Lower leg skin (tissue), 4 donors: Measurements from ENCODE around the gene CASK. TPM values are rescaled to one million over a fixed set of nuclear protein-coding genes. Genes with fewer than 3 reads are reported as not detected.
"Not testable (repeated sequence)": the region's sequence is repeated elsewhere in the genome, so short reads cannot be mapped to it uniquely, and the experiment has no call there.

ENCODE experiments used
- DNase-seq, 2 donors: peaks; one replicate each; pipeline ENCODE4 v3.0.0-alpha.2; 2019; ENCODE audit warnings: low spot score in 2 of 2
- H3K4me3 ChIP-seq: fragments of 200-600 bp; sonication (generic); 2 replicates; pipeline ENCODE4 v1.5.1; 2017; ENCODE audit warnings: mild to moderate bottlenecking, low read depth; ENCODE audit not compliant: poor library complexity, severe bottlenecking
- POLR2A ChIP-seq, 2 donors: fragments of 450-650 bp; IDR thresholded peaks; one replicate each; pipeline ENCODE4 v1.6.1; 2016 to 2017; ENCODE audit warnings: antibody characterized with exemption in 2 of 2, mild to moderate bottlenecking in 1 of 2, moderate library complexity in 1 of 2
- WGBS, 2 donors: methylation state at CpG; one replicate each; pipeline ENCODE4 v1.1.5; 2018; 5-methylcytosine and 5-hydroxymethylcytosine counted together
- intact Hi-C: fragments of 100-400 bp; cut with DNase I; formaldehyde crosslinking; loops from one replicate; pipeline ENCODE4 v1.15.0; 2023; ENCODE audit warnings: low total_unique reads
- total RNA-seq, 4 donors: library from RNA; depleted of rRNA; stranded (reverse); fragments of >200 nt; gene quantifications; one replicate each; pipeline ENCODE4 v1.1.0, GENCODE V29; 2016
- TF ChIP-seq, protein P1 (sequence below), 3 donors: fragments of 450-650 bp; IDR thresholded peaks; one replicate each; pipeline ENCODE4 v1.5.1; 2016; ENCODE audit warnings: antibody characterized with exemption in 3 of 3, mild to moderate bottlenecking in 3 of 3, moderate library complexity in 2 of 3

Gene CASK
- total RNA-seq, 4 donors from 2014 or later: 22.7 to 43.2 (median 26.8) TPM

- DNase-seq: no peak
- 51 to 71% methylated on average over 4 of the region's 4 CpGs for WGBS, 2 donors
- intact Hi-C loops: no loop called here
- TF ChIP-seq POLR2A (IDR thresholded peaks at IDR 0.05): no peak
- TF ChIP-seq, protein P1, sequence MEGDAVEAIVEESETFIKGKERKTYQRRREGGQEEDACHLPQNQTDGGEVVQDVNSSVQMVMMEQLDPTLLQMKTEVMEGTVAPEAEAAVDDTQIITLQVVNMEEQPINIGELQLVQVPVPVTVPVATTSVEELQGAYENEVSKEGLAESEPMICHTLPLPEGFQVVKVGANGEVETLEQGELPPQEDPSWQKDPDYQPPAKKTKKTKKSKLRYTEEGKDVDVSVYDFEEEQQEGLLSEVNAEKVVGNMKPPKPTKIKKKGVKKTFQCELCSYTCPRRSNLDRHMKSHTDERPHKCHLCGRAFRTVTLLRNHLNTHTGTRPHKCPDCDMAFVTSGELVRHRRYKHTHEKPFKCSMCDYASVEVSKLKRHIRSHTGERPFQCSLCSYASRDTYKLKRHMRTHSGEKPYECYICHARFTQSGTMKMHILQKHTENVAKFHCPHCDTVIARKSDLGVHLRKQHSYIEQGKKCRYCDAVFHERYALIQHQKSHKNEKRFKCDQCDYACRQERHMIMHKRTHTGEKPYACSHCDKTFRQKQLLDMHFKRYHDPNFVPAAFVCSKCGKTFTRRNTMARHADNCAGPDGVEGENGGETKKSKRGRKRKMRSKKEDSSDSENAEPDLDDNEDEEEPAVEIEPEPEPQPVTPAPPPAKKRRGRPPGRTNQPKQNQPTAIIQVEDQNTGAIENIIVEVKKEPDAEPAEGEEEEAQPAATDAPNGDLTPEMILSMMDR (IDR thresholded peaks at IDR 0.05): no peak
- H3K4me3 ChIP-seq: no peak overlapping the region
These were observed 406.2 kb downstream of the CASK start for GRCh38 chrX:41516999-41517765.

- TF ChIP-seq, protein P1 (IDR thresholded peaks at IDR 0.05): no peak
- no peak for TF ChIP-seq POLR2A (IDR thresholded peaks at IDR 0.05)
- 78 to 86% methylated on average over 5 of the region's 5 CpGs for WGBS, 2 donors
- H3K4me3 ChIP-seq: no peak overlapping the region
- intact Hi-C loops: no loop called here
- no peak for DNase-seq
These were observed 406.9 kb downstream of the CASK start for GRCh38 chrX:41516456-41516855.

GRCh38 chrX:41515376-41515775, 408.0 kb downstream of the CASK start:
- 82 to 92% methylated on average over 12 of the region's 12 CpGs for WGBS, 2 donors
- DNase-seq: no peak
- TF ChIP-seq, protein P1 (IDR thresholded peaks at IDR 0.05): no peak
- TF ChIP-seq POLR2A (IDR thresholded peaks at IDR 0.05): no peak
- intact Hi-C loops: no loop called here
- no peak overlapping the region for H3K4me3 ChIP-seq

GRCh38 chrX:41514179-41514578, 409.2 kb downstream of the CASK start:
- TF ChIP-seq, protein P1 (IDR thresholded peaks at IDR 0.05): no peak
- no peak for TF ChIP-seq POLR2A (IDR thresholded peaks at IDR 0.05)
- WGBS, 2 donors: 75 to 76% methylated on average over 7 to 9 of the region's 9 CpGs
- H3K4me3 ChIP-seq: no peak overlapping the region
- intact Hi-C loops: no loop called here
- DNase-seq: no peak

DNA sequence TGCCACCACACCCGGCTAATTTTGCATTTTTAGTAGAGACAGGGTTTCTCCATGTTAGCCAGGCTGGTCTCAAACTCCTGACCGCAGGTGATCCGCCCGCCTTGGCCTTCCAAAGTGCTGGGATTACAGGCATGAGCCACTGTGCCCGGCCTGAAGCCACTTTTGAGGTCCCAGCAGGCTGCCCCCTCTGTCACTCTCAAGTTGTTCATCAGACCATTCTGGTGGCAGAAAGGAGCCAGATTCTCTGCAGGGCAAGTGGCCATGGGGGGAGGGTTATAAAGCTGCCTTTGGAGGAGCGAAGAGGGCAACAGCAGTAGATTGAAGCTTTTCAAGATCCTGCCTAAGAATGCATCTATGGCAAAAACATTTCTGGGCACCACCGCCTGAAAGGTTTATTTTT, 410.5 kb downstream of the CASK start:
- H3K4me3 ChIP-seq, intact Hi-C loops, DNase-seq: not testable (repeated sequence)
- 89 to 91% methylated on average over 6 to 7 of the region's 7 CpGs for WGBS, 2 donors

- TF ChIP-seq POLR2A (IDR thresholded peaks at IDR 0.05): no peak
- TF ChIP-seq, protein P1 (IDR thresholded peaks at IDR 0.05): no peak
- DNase-seq: no peak
- intact Hi-C loops: no loop called here
- H3K4me3 ChIP-seq: no peak overlapping the region
- 65 to 71% methylated on average over 2 to 4 of the region's 4 CpGs for WGBS, 2 donors
These were observed 411.0 kb downstream of the CASK start for GRCh38 chrX:41512394-41512793.
